OCI-LY7 (cell line): ENCODE results near the gene FLNA. TPM values are rescaled to one million over a fixed set of nuclear protein-coding genes. Genes with fewer than 3 reads are reported as not detected.

ENCODE experiments used
- BruUV-seq: library from RNA; stranded (reverse); fragments of 400-500 nt; replicated peaks from 2 replicates; lab custom pipeline; 2021; lab: Mats Ljungman, UMichigan
- CTCF ChIA-PET: fragments of 300-600 bp; sonication (Branson Sonifier 250); formaldehyde crosslinking; loops from one replicate; lab custom pipeline; 2022; ENCODE audit warnings: antibody characterized with exemption; ENCODE audit not compliant: unreplicated experiment; lab: Charles Lee
- POLR2A ChIA-PET: fragments of 300-600 bp; sonication (Branson Sonifier 250); formaldehyde crosslinking; loops from one replicate; lab custom pipeline; 2022; ENCODE audit warnings: antibody characterized with exemption; lab: Charles Lee
- DNase-seq: peaks from one replicate; pipeline ENCODE4 v3.0.0-alpha.2; 2015; ENCODE audit warnings: low spot score
- H2AFZ ChIP-seq: fragments of 200-600 bp; sonication (generic), shearing (Covaris generic); 2 replicates; pipeline ENCODE4 v1.6.1; 2014; ENCODE audit warnings: mild to moderate bottlenecking, antibody characterized with exemption, low read length, moderate library complexity
- H3K27ac ChIP-seq: fragments of 200-600 bp; sonication (generic); 2 replicates; pipeline ENCODE4 v1.5.1; 2014; ENCODE audit warnings: mixed run types, low read depth, mild to moderate bottlenecking, moderate library complexity, low read length, inconsistent platforms; ENCODE audit not compliant: poor library complexity, severe bottlenecking
- H3K36me3 ChIP-seq: fragments of 200-600 bp; sonication (generic); 2 replicates; pipeline ENCODE4 v1.6.1; 2014; ENCODE audit warnings: mild to moderate bottlenecking, antibody characterized with exemption, low read length, moderate library complexity, mixed read lengths; ENCODE audit not compliant: insufficient read depth
- H3K4me1 ChIP-seq: fragments of 200-600 bp; sonication (generic); 2 replicates; pipeline ENCODE4 v1.5.1; 2014; ENCODE audit warnings: mild to moderate bottlenecking, low read length; ENCODE audit not compliant: insufficient read depth, poor library complexity, severe bottlenecking
- H3K4me2 ChIP-seq: fragments of 200-600 bp; sonication (generic); 2 replicates; pipeline ENCODE4 v1.6.1; 2014; ENCODE audit warnings: mild to moderate bottlenecking, low read length
- H3K4me3 ChIP-seq: fragments of 200-600 bp; sonication (generic); 2 replicates; pipeline ENCODE4 v1.5.1; 2014; ENCODE audit warnings: mild to moderate bottlenecking, low read depth, low read length; ENCODE audit not compliant: poor library complexity, severe bottlenecking
- H3K79me2 ChIP-seq: fragments of 200-600 bp; sonication (generic); 2 replicates; pipeline ENCODE4 v1.6.1; 2016; ENCODE audit warnings: low read depth, mild to moderate bottlenecking, low read length, moderate library complexity, mixed read lengths; ENCODE audit not compliant: insufficient read depth
- H3K9me2 ChIP-seq: fragments of 200-600 bp; sonication (generic); 2 replicates; pipeline ENCODE4 v1.6.1; 2016; ENCODE audit warnings: mild to moderate bottlenecking, low read length, mixed read lengths; ENCODE audit not compliant: insufficient read depth
- H3K9me3 ChIP-seq: fragments of 200-600 bp; sonication (generic); 2 replicates; pipeline ENCODE4 v1.6.1; 2014; ENCODE audit warnings: mild to moderate bottlenecking, mixed run types, low read length, mixed read lengths
- H4K20me1 ChIP-seq: fragments of 200-600 bp; sonication (generic); 2 replicates; pipeline ENCODE4 v1.6.1; 2014; ENCODE audit warnings: mild to moderate bottlenecking, antibody characterized with exemption, low read length, moderate library complexity, mixed read lengths; ENCODE audit not compliant: insufficient read depth
- EZH2phosphoT487 ChIP-seq: fragments of 200-600 bp; sonication (generic); IDR thresholded peaks from 2 replicates; pipeline ENCODE4 v1.6.1; 2018; ENCODE audit warnings: low read depth, borderline replicate concordance, mild to moderate bottlenecking, mixed run types, antibody characterized with exemption, low read length, moderate library complexity, mixed read lengths
- intact Hi-C: fragments of 100-400 bp; cut with micrococcal nuclease; formaldehyde crosslinking; loops from one replicate; pipeline ENCODE4 v1.10.0; 2022; ENCODE audit not compliant: unreplicated experiment
- total RNA-seq, 2 experiments: library from RNA; depleted of rRNA in 1 of 2; stranded (reverse); fragments of >200 nt in 1 of 2; shearing (Covaris generic) in 1 of 2; gene quantifications; 2 replicates each; pipeline ENCODE4 v1.2.3, GENCODE V29; 2014 to 2022
- TF ChIP-seq, protein P1 (sequence below): fragments of 200-600 bp; sonication (generic); conservative IDR thresholded peaks from 2 replicates; pipeline ENCODE4 v1.5.1; 2014; ENCODE audit warnings: mild to moderate bottlenecking, antibody characterized with exemption, low read length, moderate library complexity, mixed read lengths

Gene FLNA
- total RNA-seq, 2 experiments from 2014 or later = 78.8 to 97.7 TPM

DNA sequence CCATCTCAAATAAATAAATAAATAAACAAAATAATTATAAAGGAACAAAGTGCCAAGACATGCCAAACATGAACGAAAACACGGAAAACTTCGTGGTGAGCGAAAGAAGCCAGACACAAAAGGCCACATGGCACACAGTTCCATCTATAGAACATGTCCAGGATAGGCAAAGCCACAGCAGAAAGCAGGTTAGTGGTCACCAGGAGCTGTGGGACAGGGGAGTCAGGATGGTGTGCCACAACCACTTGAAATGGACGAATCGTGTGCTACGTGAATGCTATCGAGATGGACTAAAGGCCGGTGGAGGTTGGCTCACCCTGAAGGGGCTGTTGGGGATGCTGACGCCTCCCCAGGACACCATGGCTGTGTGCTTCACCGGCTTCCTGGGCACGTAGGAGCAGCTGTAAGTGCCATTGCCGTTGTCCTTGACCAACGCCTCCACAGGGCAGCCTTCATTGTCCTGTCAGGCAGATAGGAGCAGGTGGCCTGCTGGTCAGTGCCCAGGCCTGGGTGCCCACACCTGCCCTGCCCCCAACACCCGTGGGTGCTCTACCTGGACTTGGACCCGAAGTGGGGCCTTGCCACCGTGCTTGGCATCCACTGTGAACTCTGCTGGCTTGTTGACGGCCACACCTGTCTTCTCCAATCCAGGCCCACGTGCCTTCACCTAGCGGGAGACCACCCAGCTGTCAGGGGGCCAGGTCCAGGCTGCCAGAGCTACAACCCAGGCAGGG, 10.6 kb downstream of the FLNA start:
- Histone ChIP-seq H3K79me2 (peaks cover 2% of the 10 kb centered on the region; the same call in 1 of the 2 replicates), H3K27ac (no peak overlapping the region), H2AFZ (no peak overlapping the region), H3K4me1 (peaks cover 6% of the 10 kb centered on the region), H3K9me3 (no peaks in the 10 kb centered on the region), H4K20me1 (no peaks in the 10 kb centered on the region), H3K36me3 (peaks cover 45% of the 10 kb centered on the region), H3K4me2 (no peak overlapping the region), H3K4me3 (no peak overlapping the region), H3K9me2 (no peaks in the 10 kb centered on the region)
- ChIA-PET CTCF (no interaction called here), POLR2A (no interaction called here)
- BruUV-seq = no TSS peak
- TF ChIP-seq, protein P1, sequence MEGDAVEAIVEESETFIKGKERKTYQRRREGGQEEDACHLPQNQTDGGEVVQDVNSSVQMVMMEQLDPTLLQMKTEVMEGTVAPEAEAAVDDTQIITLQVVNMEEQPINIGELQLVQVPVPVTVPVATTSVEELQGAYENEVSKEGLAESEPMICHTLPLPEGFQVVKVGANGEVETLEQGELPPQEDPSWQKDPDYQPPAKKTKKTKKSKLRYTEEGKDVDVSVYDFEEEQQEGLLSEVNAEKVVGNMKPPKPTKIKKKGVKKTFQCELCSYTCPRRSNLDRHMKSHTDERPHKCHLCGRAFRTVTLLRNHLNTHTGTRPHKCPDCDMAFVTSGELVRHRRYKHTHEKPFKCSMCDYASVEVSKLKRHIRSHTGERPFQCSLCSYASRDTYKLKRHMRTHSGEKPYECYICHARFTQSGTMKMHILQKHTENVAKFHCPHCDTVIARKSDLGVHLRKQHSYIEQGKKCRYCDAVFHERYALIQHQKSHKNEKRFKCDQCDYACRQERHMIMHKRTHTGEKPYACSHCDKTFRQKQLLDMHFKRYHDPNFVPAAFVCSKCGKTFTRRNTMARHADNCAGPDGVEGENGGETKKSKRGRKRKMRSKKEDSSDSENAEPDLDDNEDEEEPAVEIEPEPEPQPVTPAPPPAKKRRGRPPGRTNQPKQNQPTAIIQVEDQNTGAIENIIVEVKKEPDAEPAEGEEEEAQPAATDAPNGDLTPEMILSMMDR = no peak
- TF ChIP-seq EZH2phosphoT487 = no peak
- DNase-seq = no peak
- intact Hi-C loops = no loop called here

DNA sequence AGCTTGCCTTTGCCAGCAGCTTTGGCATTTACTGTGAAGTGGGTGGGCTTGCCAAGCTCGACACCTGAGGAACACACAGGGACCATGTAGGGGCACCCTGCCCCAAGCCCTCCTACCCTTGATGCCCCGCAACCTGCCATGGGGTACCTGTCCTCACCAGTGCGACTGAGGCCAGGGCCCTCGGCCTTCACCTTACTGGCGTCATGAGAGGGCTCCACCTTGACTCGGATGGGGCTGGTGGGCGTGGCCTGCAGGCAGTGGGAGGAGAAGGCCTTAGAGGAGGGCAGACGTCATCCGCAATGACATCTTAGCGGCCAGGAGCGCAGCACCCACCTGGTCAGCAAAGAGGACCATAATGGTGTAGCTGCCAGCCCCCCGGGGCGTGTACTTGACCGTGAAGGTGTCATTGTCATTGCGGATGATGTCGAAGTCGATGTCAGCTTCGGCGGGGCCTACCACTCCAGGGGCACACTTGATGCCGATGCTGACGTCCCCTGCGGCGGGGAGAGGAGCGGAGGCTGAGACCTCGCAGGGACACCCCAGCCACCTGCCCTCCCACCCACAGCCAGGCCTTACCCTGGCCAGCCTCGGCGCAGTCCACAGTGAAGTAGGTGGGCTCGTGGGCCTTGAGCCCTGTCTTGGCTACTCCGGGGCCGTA, 12.2 kb downstream of the FLNA start:
- H3K4me1 ChIP-seq = no peaks in the 10 kb centered on the region
- peaks cover 56% of the 10 kb centered on the region for H3K36me3 ChIP-seq
- no peak overlapping the region for H3K4me2 ChIP-seq
- no peak for TF ChIP-seq EZH2phosphoT487
- TF ChIP-seq, protein P1 = no peak
- H3K27ac ChIP-seq = no peak overlapping the region
- BruUV-seq = no TSS peak
- H3K9me3 ChIP-seq = no peaks in the 10 kb centered on the region
- H3K79me2 ChIP-seq = no peaks in the 10 kb centered on the region
- DNase-seq = no peak
- CTCF ChIA-PET = no interaction called here
- intact Hi-C loops = no loop called here
- POLR2A ChIA-PET = no interaction called here
- H3K9me2 ChIP-seq = no peaks in the 10 kb centered on the region
- H2AFZ ChIP-seq = no peak overlapping the region
- H4K20me1 ChIP-seq = no peaks in the 10 kb centered on the region
- no peak overlapping the region for H3K4me3 ChIP-seq

DNA sequence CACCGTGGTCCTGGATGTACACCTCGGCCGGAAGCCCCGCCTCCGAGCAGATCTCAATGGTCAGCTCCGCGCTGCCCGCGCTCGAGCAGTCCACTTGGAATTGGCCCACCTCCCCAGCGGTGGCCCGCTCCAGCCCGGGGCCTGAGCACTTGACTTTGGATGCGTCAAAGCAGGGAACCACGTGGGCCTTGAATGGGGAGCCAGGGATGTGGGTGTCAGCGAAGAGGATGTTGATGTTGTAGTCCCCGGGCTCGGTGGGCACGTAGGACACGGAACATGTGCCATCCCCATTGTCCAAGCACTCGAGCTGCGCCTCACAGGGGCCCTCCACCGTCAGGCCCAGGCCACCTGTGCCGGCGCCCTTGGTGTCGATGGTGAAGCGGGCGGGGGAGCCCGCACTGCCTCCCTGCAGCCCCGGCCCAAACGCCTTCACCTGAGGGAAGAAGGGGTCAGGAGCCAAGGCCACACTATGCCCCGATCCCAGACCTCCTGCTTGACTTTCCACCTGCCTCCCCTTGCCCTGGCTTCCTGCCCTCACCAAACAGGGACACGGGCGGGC, 14.2 kb downstream of the FLNA start:
- intact Hi-C loops = no loop called here
- CTCF ChIA-PET = no interaction called here
- no peaks in the 10 kb centered on the region for H3K4me1 ChIP-seq
- no peak overlapping the region for H2AFZ ChIP-seq
- H3K79me2 ChIP-seq = no peaks in the 10 kb centered on the region
- H3K4me3 ChIP-seq = no peak overlapping the region
- DNase-seq = no peak
- POLR2A ChIA-PET = no interaction called here
- TF ChIP-seq, protein P1 = no peak
- no peak for TF ChIP-seq EZH2phosphoT487
- H3K9me2 ChIP-seq = no peaks in the 10 kb centered on the region
- BruUV-seq = no TSS peak
- H4K20me1 ChIP-seq = no peaks in the 10 kb centered on the region
- no peaks in the 10 kb centered on the region for H3K9me3 ChIP-seq
- peaks cover 51% of the 10 kb centered on the region for H3K36me3 ChIP-seq
- H3K4me2 ChIP-seq = no peak overlapping the region
- no peak overlapping the region for H3K27ac ChIP-seq
